ENCODE data around the gene LHX4. TPM values are rescaled to one million over a fixed set of nuclear protein-coding genes. Genes with fewer than 3 reads are reported as not detected.

Gene LHX4
- total and polyA plus RNA-seq, 2 of the 4 experiments (the other 2 are of a cell fraction), result 0.05 to 0.18 TPM

GRCh38 chr1:180211156-180211859 lies 18.8 kb upstream of the LHX4 start:
- no peak overlapping the region for H3K18ac ChIP-seq (ENCODE audit: low read depth, low read length)
- H4K20me1 ChIP-seq (ENCODE audit: insufficient read depth, low read length), result no peaks in the 10 kb centered on the region
- H3K56ac ChIP-seq (ENCODE audit: extremely low read depth, insufficient read depth, low read length), result no peak overlapping the region
- 68% methylated on average over 7 of the region's 12 CpGs; no CpG with 5 or more reads in 1 of the 2 experiments for WGBS, 2 experiments (ENCODE audit: extremely low coverage in 2 of 2, insufficient read length in 1 of 2)
- no peak overlapping the region for H3K23ac ChIP-seq (ENCODE audit: low read depth, low read length)
- ChIA-PET CTCF (interaction anchor here (1.1 kb wide), 1 partner anchor 266 kb away, joined by 3 read pairs; no protein-coding TSS in a partner anchor), POLR2A (ENCODE audit: unreplicated experiment) (no interaction called here)
- H2BK15ac ChIP-seq (ENCODE audit: low read depth, low read length), result no peak overlapping the region
- in situ Hi-C loops (cut with MboI; ENCODE audit: low sequenced_read_pairs) (no loop called here), dilution Hi-C loops (cut with HindIII; ENCODE audit: low sequenced_read_pairs, unreplicated experiment) (no loop called here), intact Hi-C loops (cut with micrococcal nuclease) (loop anchor here (5.0 kb wide), 1 partner anchor 381 kb away; no protein-coding TSS in a partner anchor)
- no peak overlapping the region for H3K9ac ChIP-seq (ENCODE audit: low read depth, low read length)
- no peaks in the 10 kb centered on the region for H3K36me3 ChIP-seq (ENCODE audit: control insufficient read depth, insufficient read depth, low read length)
- BruUV-seq (replicated peaks), result no TSS peak
- no peaks in the 10 kb centered on the region for H3K9me3 ChIP-seq (ENCODE audit: control insufficient read depth, insufficient read depth, low read length)
- 0 out of 2 replicates have a peak, but pooled peaks cover 3% of the 10 kb centered on the region for H3K27me3 ChIP-seq (ENCODE audit: control insufficient read depth, insufficient read depth, low read length)
- no peak overlapping the region for H3K4me2 ChIP-seq (ENCODE audit: low read depth, low read length)
- H3K4me1 ChIP-seq (ENCODE audit: control insufficient read depth, insufficient read depth, low read length), result peaks cover 2% of the 10 kb centered on the region; the same call in 1 of the 2 replicates
- no peak overlapping the region for H3K27ac ChIP-seq (ENCODE audit: insufficient read depth, low read length)
- H3K4me3 ChIP-seq (ENCODE audit: insufficient read depth, low read depth, low read length), result no peak overlapping the region
- no peak overlapping the region for H4K5ac ChIP-seq (ENCODE audit: low read depth, low read length)
- DNase-seq (no peak), ATAC-seq (ENCODE audit: low read depth) (no peak)
- no peaks in the 10 kb centered on the region for H3K79me1 ChIP-seq (ENCODE audit: low read depth in 1 of 2, low read length in 2 of 2)
- no peak overlapping the region for H2AK9ac ChIP-seq (replicated peaks; ENCODE audit: low read depth, low read length, poor library complexity)
- 0 out of 2 replicates have a peak overlapping the region, but pooled peaks have one; percentile 5 for H2AK5ac ChIP-seq (ENCODE audit: low read depth, low read length)
- no peak overlapping the region for H2BK20ac ChIP-seq (ENCODE audit: low read depth, low read length)
- H4K8ac ChIP-seq (ENCODE audit: low read depth in 2 of 2, low read length in 2 of 2), result no peak overlapping the region
- no peak overlapping the region for H4K91ac ChIP-seq (ENCODE audit: insufficient read depth, low read depth, low read length)
- no peaks in the 10 kb centered on the region for H3K9me1 ChIP-seq (ENCODE audit: insufficient read depth, low read length)
- no peak overlapping the region for H2BK120ac ChIP-seq (ENCODE audit: low read depth, low read length)
- peak overlapping the region; percentile 71 for H2AFZ ChIP-seq (replicated peaks; ENCODE audit: low read length, poor library complexity)
- H2BK5ac ChIP-seq (ENCODE audit: low read depth, low read length, poor library complexity, severe bottlenecking), result no peak overlapping the region
- H3K14ac ChIP-seq (replicated peaks; ENCODE audit: low read depth, low read length), result no peak overlapping the region
- no peak overlapping the region for H3K4ac ChIP-seq (ENCODE audit: low read depth, low read length)
- TF ChIP-seq MAZ (IDR thresholded peaks at IDR 0.05; ENCODE audit: borderline replicate concordance, low read depth, low read length), result no peak
- no peak for TF ChIP-seq RAD21 (IDR thresholded peaks at IDR 0.05; ENCODE audit: low read length)
- no peak for TF ChIP-seq USF2 (IDR thresholded peaks at IDR 0.05; ENCODE audit: low read depth, low read length)
- no peak for TF ChIP-seq BHLHE40 (IDR thresholded peaks at IDR 0.05; ENCODE audit: low read depth, low read length)
- no peak for TF ChIP-seq CHD1 (IDR thresholded peaks at IDR 0.05; ENCODE audit: low read depth, low read length)
- TF ChIP-seq ELK1 (IDR thresholded peaks at IDR 0.05; ENCODE audit: borderline replicate concordance, low read depth, low read length), result no peak
- TF ChIP-seq CEBPB (IDR thresholded peaks at IDR 0.05; ENCODE audit: low read depth, low read length), result no peak
- TF ChIP-seq FOS (IDR thresholded peaks at IDR 0.05; ENCODE audit: low read depth, low read length), result no peak
- TF ChIP-seq SMC3 (IDR thresholded peaks at IDR 0.05; ENCODE audit: low read depth, low read length), result no peak
- TF ChIP-seq MAFK (IDR thresholded peaks at IDR 0.05; ENCODE audit: low read depth, low read length), result no peak
- no peak for TF ChIP-seq RFX5 (IDR thresholded peaks at IDR 0.05; ENCODE audit: low read depth, low read length)
- TF ChIP-seq POLR2A (IDR thresholded peaks at IDR 0.05; ENCODE audit: low read depth, low read length), result no peak
- no peak for TF ChIP-seq CTCF (conservative IDR thresholded peaks at IDR 0.05; ENCODE audit: low read depth, low read length)
- no peak for TF ChIP-seq NFE2L2 (IDR thresholded peaks at IDR 0.05; ENCODE audit: low read depth, low read length)
- TF ChIP-seq MXI1 (IDR thresholded peaks at IDR 0.05; ENCODE audit: borderline replicate concordance, low read depth, low read length), result no peak

Measured in IMR-90 (cell line).